SIG-M5 (cell line): ENCODE results near the gene OSBPL6.
"Not testable (repeated sequence)": the region's sequence is repeated elsewhere in the genome, so short reads cannot be mapped to it uniquely, and the experiment has no call there.

Experiments
- DNase-seq: peaks from one replicate; lab custom pipeline; 2025; lab: John Stamatoyannopoulos, UW

OSBPL6 gene

DNA sequence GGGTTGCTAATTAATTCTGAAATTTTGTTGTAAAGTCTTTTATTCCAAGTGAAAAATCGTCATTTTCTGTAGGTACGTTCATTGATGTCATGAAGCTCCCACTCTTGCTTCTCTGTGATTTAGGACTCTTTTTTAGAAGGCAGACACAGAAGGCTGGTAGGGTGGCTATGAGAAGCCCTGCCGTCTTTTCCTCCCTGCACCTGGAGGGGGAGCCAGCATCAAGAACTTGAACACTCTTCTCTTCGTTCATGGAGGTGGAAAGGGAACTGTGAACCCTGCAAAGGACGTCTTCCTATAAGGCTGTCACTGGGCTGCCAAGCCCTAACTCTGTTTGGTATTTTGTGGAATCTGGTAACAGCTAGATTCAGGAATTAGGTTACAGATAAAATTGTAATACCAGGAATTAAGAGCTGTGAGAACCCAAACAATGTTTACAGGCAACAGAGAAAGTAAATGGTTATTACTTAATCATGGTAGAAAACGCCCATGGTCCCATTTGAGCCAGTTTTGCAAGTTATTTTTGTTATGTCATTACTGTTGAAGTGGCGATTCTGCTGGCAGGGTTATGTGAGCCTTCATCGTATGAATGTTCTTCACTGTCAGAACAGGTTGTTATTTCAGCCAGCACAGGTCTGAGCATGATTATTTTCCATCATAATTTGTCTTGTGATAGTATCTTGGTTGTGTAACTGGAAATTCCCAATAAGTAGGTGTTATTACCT is 112.2 kb downstream of the OSBPL6 start:
- DNase-seq = no peak

DNA sequence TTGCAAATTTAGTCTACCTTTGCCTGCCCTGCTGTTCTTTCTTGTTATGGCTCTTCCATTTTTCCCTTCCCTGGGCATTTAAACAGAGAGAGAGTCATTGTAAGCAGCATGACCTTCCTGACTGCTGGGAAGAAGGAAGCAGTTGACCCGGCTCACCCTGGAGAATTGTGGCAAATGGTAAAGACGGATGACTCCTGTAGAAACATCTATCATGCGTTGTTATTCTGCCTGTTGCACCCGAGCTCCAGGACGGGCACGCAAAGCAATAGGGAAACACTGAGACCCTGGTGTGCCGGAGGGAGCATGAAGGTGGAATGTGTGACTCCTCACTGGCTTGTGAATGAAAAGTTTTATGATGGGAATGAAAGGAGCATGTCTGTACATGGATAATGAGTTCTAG is 113.3 kb downstream of the OSBPL6 start:
- DNase-seq = no peak

DNA sequence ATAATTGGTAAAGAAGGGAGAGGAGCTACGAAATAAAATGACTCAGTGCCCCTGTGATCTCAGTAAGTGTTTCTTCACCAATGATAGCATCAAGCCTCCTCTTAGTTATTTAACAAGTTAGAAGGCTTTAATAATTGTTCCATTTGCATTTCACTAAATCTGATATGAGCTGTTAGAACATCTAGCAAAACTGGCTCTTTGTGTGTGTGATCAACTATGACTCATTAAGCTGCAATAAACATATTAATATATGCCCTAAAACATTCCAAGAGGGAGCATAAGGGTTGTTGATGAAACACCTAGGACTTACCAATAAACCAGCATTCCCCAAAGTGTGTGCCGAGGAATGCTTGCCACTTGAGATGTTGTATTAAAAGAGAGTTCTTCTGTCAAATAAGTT is 115.2 kb downstream of the OSBPL6 start:
- DNase-seq = no peak

- DNase-seq = no peak
These were observed 120.8 kb downstream of the OSBPL6 start for GRCh38 chr2:178315078-178315477.

- DNase-seq = no peak
These were observed 121.2 kb downstream of the OSBPL6 start for GRCh38 chr2:178315488-178315948.

- no peak for DNase-seq
These were observed 123.5 kb downstream of the OSBPL6 start for GRCh38 chr2:178317811-178318210.

GRCh38 chr2:178320011-178320585 is 125.8 kb downstream of the OSBPL6 start:
- no peak for DNase-seq

GRCh38 chr2:178322068-178322467 is 127.8 kb downstream of the OSBPL6 start:
- no peak for DNase-seq

DNA sequence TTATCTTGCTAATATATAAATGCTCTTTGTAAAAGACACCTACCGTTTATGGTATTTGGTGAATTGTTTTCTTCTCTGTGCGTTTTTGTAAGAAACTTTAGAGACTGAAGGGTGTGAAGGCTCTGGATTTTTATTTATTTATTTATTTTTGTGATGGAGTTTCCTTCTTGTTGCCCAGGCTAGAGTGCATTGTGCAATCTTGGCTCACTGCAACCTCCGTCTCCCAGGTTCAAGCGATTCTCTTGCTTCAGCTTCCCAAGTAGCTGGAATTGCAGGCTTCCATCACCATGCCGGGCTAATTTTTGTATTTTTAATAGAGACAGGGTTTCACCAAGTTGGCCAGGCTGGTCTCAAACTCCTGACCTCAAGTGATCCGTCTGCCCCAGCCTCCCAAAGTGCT is 129.0 kb downstream of the OSBPL6 start:
- DNase-seq = not testable (repeated sequence)

DNA sequence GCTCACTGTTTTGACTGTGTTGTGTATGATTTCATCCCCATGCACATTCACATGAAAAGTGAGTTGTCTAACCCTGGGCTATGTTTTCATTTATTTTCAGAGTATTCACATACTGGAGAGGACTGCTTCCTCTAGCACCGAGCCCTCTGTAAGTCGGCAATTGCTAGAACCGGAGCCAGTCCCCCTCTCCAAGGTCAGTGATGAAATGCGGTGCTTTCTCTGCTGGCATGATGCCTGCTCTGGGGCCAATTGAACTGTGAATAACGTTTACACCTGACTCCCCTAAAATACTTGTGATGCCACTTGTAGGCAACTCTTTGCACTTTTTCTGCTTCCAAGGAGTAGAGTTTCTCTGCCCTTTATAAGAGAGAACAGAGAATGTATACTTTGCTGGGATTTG is 129.8 kb downstream of the OSBPL6 start:
- DNase-seq = no peak

GRCh38 chr2:178325268-178325667 is 131.0 kb downstream of the OSBPL6 start:
- no peak for DNase-seq

- no peak for DNase-seq
These were observed 133.2 kb downstream of the OSBPL6 start for GRCh38 chr2:178327516-178327915.

- no peak for DNase-seq
These were observed 133.7 kb downstream of the OSBPL6 start for GRCh38 chr2:178328037-178328436.

GRCh38 chr2:178330175-178331017 is 136.1 kb downstream of the OSBPL6 start:
- DNase-seq = no peak

DNA sequence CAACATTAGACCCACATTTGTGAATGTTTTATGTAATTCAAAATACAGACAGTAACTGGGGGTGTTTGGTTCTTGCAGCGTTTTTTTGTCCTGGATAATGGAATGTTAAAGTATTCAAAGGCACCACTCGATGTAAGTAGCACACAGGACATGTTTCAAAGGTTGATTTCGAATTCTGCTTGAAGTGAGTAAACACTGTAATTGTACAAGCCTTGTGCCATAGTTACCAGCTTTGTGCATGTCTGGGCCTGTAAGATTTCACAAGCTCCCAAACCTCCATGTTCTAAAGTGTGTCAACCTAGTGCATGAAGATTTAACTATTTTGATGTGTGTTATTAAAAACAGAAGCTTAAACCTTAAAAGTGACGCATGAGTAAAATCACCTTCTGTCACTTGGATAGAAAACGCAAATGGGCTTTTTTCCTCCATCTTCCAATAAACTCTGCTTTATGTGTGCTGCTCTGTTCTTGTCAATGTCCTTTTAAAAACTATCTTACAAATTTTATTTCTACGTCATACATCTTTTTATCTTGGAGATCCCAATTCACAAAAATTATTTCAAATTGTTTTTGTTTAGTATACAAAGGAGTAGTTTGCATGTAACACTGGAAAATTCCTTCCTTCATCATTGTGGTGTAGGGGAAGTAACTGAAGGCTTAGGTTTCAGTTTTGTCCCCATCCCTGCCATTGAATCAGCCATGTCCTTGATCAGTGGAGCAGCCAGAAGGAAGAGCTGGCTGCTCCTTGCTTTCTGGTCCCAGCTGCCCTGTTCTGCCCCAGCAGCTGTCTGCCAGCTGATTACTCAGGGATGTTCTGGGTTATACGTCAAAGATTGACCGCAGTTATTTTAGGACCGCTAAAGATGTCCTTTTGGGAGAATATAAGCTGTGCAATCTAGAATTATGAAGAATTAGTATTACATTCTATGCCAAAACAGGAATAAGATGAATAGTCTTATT is 137.4 kb downstream of the OSBPL6 start:
- no peak for DNase-seq

DNA sequence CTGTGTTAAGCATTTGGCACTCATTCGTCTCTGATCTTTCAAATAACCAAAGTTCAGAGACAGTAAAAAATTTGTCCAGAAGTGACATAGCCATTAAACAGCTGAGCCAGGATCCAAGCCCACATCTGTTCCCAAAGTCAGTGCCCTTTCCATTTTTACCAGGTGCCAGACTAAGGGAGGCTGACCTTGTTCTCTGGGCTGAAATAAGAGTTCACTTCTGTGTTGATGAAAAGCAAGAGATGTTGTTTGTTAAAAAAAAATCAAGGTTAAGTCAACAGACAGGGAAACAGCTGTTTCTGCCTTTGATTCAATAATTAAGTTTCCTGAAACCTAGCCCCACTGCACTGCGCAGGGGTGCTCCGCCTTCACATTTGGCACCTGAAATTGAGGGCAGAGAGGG is 139.5 kb downstream of the OSBPL6 start:
- DNase-seq = no peak

DNA sequence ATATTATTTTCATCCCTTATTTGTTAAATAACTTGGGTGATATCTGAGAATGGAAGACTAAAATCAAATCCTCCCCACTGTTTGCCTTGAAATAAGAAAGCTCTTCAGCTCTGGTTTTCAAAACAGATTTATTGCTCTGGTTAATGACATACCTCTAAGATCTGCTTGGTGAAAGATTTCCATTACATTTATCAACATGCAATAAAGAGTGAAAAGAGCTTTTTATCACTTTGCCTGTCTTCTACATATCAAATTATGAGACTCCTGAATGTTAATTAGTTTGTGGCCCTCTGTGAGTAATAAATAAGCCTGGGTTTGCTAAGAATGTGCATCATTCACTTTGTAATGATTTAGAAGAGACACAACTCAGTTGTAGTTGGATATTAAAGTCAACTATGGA is 140.9 kb downstream of the OSBPL6 start:
- DNase-seq = no peak

DNA sequence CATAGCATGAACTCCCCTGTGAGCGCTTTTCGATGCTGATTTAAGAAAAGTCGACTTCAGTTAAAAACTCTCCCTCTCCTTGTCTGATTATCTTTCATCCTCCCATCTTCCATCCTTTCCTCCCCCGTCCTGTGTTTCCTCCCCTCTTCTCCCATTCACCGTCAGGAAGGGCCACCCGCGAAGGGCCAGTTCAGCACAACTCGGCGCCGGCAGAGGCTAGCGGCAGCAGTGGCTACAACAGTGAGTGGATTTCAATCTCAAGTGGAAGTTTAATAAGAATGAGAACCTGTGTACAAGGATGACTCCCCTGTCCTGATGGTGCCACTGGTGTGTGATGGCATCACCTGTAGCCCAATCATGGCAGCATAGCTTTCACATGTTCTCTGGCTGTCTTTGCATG is 149.8 kb downstream of the OSBPL6 start:
- DNase-seq = no peak

DNA sequence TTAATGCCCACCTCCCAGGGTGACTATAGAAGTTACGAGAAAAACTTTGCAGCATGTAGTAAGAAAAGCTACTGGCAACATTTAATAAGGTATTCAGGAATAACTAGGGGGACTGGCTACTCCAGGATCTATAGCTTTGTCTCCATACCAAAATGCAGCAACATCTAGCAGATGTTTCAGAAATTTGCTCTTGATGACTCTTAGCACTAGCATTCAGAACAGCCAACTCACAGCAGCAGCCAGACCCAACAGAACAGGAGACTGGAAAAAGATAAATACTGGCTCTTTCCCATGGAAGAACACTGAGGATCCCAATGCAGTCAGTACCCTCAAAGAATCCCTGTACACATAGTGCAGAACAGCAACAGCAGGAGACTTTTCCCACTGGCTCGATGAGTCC is 151.6 kb downstream of the OSBPL6 start:
- DNase-seq = no peak

GRCh38 chr2:178350051-178350450 is 155.7 kb downstream of the OSBPL6 start:
- DNase-seq = no peak

GRCh38 chr2:178357704-178358103 is 163.4 kb downstream of the OSBPL6 start:
- not testable (repeated sequence) for DNase-seq
